Esophagus squamous epithelium (tissue), 4 donors: Measurements from ENCODE around the gene SLC18A2.

Experiments used
- POLR2A ChIP-seq, 4 donors: fragments of 450-650 bp; IDR thresholded peaks; one replicate each; pipeline ENCODE4 v1.6.1; 2017; ENCODE audit warnings: antibody characterized with exemption in 4 of 4, mild to moderate bottlenecking in 4 of 4, moderate library complexity in 3 of 4
- TF ChIP-seq, protein P1 (sequence below), 6 experiments: fragments of 450-650 bp in 4 of 6; fragments of 200-600 bp in 2 of 6; sonication (generic) in 2 of 6; IDR thresholded peaks; one replicate each; pipeline ENCODE4 v1.5.1; 2016 to 2019; ENCODE audit warnings: antibody characterized with exemption in 6 of 6, mild to moderate bottlenecking in 4 of 6, moderate library complexity in 4 of 6

- TF ChIP-seq, protein P1, sequence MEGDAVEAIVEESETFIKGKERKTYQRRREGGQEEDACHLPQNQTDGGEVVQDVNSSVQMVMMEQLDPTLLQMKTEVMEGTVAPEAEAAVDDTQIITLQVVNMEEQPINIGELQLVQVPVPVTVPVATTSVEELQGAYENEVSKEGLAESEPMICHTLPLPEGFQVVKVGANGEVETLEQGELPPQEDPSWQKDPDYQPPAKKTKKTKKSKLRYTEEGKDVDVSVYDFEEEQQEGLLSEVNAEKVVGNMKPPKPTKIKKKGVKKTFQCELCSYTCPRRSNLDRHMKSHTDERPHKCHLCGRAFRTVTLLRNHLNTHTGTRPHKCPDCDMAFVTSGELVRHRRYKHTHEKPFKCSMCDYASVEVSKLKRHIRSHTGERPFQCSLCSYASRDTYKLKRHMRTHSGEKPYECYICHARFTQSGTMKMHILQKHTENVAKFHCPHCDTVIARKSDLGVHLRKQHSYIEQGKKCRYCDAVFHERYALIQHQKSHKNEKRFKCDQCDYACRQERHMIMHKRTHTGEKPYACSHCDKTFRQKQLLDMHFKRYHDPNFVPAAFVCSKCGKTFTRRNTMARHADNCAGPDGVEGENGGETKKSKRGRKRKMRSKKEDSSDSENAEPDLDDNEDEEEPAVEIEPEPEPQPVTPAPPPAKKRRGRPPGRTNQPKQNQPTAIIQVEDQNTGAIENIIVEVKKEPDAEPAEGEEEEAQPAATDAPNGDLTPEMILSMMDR (IDR thresholded peaks at IDR 0.05) = no peak
- TF ChIP-seq POLR2A (IDR thresholded peaks at IDR 0.05) = no peak
Measured at GRCh38 chr10:117201826-117202225, 39.1 kb upstream of the SLC18A2 start.
